Panc1 (cell line): ENCODE measurements around the gene POLD2.
A peak's percentile ranks its signal among the peaks of the same experiment; 100 is the strongest.

ENCODE experiments used
- POLR2AphosphoS5 ChIP-seq: IDR thresholded peaks from 2 replicates; pipeline ENCODE4 v1.6.1; 2012; ENCODE audit warnings: mild to moderate bottlenecking, low read depth, low read length, moderate library complexity
- TCF7L2 ChIP-seq: IDR thresholded peaks from 2 replicates; pipeline ENCODE4 v1.6.1; 2011; ENCODE audit warnings: mild to moderate bottlenecking, low read depth, low read length, inconsistent platforms
- TF ChIP-seq, protein P1 (sequence below): fragments of 450-650 bp; IDR thresholded peaks from 2 replicates; pipeline ENCODE4 v1.5.1; 2017; ENCODE audit warnings: mild to moderate bottlenecking
- TF ChIP-seq, protein P2 (sequence below), 2 experiments: IDR thresholded peaks; 2 replicates each; pipeline ENCODE4 v1.6.1; 2011 to 2012; ENCODE audit warnings: low read depth in 2 of 2, control low read depth in 1 of 2, low read length in 1 of 2, mild to moderate bottlenecking in 1 of 2, moderate library complexity in 1 of 2; ENCODE audit not compliant: insufficient read depth in 1 of 2

DNA sequence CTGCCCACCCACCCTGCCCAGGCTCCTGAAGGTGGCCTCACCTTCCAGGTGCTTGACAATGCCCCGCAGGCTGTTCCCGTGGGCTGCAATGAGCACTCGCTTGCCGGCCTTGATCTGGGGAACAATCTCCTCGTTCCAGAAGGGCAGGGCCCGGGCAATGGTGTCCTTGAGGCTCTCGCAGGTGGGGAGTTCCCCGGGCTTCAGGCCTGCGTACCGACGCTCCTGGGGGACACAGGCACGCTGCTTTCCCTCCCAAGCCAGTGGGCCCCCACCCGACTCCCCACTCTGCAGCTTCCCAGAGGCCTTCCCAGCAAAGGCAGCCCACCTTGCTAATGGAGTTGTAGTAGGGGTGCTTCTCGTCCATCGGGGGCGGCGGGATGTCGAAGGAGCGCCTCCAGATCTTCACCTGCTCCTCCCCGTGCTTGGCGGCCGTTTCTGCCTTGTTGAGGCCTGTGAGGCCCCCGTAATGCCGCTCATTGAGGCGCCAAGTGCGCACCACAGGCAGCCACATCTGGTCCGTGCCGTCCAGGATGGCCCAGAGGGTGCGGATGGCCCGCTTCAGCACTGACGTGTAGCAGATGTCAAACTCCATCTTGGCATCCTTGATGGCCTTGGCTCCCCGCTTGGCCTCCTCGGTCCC lies 58.4 kb downstream of the POLD2 start:
- TF ChIP-seq, protein P1, sequence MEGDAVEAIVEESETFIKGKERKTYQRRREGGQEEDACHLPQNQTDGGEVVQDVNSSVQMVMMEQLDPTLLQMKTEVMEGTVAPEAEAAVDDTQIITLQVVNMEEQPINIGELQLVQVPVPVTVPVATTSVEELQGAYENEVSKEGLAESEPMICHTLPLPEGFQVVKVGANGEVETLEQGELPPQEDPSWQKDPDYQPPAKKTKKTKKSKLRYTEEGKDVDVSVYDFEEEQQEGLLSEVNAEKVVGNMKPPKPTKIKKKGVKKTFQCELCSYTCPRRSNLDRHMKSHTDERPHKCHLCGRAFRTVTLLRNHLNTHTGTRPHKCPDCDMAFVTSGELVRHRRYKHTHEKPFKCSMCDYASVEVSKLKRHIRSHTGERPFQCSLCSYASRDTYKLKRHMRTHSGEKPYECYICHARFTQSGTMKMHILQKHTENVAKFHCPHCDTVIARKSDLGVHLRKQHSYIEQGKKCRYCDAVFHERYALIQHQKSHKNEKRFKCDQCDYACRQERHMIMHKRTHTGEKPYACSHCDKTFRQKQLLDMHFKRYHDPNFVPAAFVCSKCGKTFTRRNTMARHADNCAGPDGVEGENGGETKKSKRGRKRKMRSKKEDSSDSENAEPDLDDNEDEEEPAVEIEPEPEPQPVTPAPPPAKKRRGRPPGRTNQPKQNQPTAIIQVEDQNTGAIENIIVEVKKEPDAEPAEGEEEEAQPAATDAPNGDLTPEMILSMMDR: no peak
- TF ChIP-seq POLR2AphosphoS5 (peak; percentile 52), TCF7L2 (no peak)
- TF ChIP-seq, protein P2, sequence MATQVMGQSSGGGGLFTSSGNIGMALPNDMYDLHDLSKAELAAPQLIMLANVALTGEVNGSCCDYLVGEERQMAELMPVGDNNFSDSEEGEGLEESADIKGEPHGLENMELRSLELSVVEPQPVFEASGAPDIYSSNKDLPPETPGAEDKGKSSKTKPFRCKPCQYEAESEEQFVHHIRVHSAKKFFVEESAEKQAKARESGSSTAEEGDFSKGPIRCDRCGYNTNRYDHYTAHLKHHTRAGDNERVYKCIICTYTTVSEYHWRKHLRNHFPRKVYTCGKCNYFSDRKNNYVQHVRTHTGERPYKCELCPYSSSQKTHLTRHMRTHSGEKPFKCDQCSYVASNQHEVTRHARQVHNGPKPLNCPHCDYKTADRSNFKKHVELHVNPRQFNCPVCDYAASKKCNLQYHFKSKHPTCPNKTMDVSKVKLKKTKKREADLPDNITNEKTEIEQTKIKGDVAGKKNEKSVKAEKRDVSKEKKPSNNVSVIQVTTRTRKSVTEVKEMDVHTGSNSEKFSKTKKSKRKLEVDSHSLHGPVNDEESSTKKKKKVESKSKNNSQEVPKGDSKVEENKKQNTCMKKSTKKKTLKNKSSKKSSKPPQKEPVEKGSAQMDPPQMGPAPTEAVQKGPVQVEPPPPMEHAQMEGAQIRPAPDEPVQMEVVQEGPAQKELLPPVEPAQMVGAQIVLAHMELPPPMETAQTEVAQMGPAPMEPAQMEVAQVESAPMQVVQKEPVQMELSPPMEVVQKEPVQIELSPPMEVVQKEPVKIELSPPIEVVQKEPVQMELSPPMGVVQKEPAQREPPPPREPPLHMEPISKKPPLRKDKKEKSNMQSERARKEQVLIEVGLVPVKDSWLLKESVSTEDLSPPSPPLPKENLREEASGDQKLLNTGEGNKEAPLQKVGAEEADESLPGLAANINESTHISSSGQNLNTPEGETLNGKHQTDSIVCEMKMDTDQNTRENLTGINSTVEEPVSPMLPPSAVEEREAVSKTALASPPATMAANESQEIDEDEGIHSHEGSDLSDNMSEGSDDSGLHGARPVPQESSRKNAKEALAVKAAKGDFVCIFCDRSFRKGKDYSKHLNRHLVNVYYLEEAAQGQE (IDR thresholded peaks at IDR 0.05; ENCODE audit: insufficient read depth in 1 of 2, low read depth in 2 of 2, low read length in 1 of 2): no peak
